ENCODE results near the gene CLDN16.

DNA sequence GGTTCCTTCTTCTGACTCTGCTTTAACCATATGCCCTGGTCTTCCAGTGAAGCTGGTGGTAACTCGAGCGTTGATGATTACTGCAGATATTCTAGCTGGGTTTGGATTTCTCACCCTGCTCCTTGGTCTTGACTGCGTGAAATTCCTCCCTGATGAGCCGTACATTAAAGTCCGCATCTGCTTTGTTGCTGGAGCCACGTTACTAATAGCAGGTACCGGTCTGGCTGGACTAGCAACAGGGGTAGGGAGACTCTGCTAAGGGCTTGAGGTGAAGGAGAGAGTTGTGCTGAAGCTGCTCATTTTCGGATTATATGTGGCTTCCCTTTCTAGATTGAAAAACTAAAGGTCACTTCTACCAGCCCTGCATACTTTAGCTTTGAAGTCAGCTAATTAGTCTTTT, 16.8 kb downstream of the CLDN16 start:
- TF ChIP-seq CTCF (IDR thresholded peaks at IDR 0.05; ENCODE audit: poor library complexity), result no peak
- no peak for TF ChIP-seq EZH2 (IDR thresholded peaks at IDR 0.05; ENCODE audit: borderline replicate concordance)

All from hepatocyte (in vitro differentiated cells).